H9 (cell line): ENCODE results near the gene ADAMTS2. TPM values are rescaled to one million over a fixed set of nuclear protein-coding genes. Genes with fewer than 3 reads are reported as not detected.

Experiments used
- DNase-seq: peaks from one replicate; pipeline ENCODE4 v3.0.0-alpha.2; 2017
- H2AFZ ChIP-seq: one replicate; pipeline ENCODE4 v1.6.1; 2013; ENCODE audit warnings: mild to moderate bottlenecking, low read length, control low read depth, moderate library complexity
- H2AK5ac ChIP-seq: 2 replicates; pipeline ENCODE4 v1.6.1; 2013; ENCODE audit warnings: low read length, control low read depth, mixed read lengths; ENCODE audit not compliant: insufficient read length
- H2BK120ac ChIP-seq: one replicate; pipeline ENCODE4 v1.6.1; 2013; ENCODE audit warnings: low read depth, mild to moderate bottlenecking, low read length, control low read depth, inconsistent platforms; ENCODE audit not compliant: poor library complexity, severe bottlenecking
- H2BK12ac ChIP-seq: 2 replicates; pipeline ENCODE4 v1.6.1; 2013; ENCODE audit warnings: low read length, control low read depth, mixed read lengths, low read depth; ENCODE audit not compliant: insufficient read length
- H2BK15ac ChIP-seq: 2 replicates; pipeline ENCODE4 v1.6.1; 2013; ENCODE audit warnings: low read depth, low read length, control low read depth
- H2BK20ac ChIP-seq: one replicate; pipeline ENCODE4 v1.6.1; 2013; ENCODE audit warnings: low read depth, mild to moderate bottlenecking, low read length, control low read depth, inconsistent platforms; ENCODE audit not compliant: poor library complexity, severe bottlenecking
- H2BK5ac ChIP-seq: 2 replicates; pipeline ENCODE4 v1.6.1; 2013; ENCODE audit warnings: low read length, control low read depth, mixed read lengths; ENCODE audit not compliant: insufficient read length
- H3K14ac ChIP-seq: 2 replicates; pipeline ENCODE4 v1.6.1; 2013; ENCODE audit warnings: low read length, control low read depth; ENCODE audit not compliant: insufficient read depth
- H3K18ac ChIP-seq: 2 replicates; pipeline ENCODE4 v1.6.1; 2013; ENCODE audit warnings: low read depth, mild to moderate bottlenecking, mixed read lengths, low read length, control low read depth; ENCODE audit not compliant: insufficient read length
- H3K23ac ChIP-seq: 2 replicates; pipeline ENCODE4 v1.6.1; 2013; ENCODE audit warnings: low read length, control low read depth, mixed read lengths, low read depth; ENCODE audit not compliant: insufficient read length
- H3K23me2 ChIP-seq: 2 replicates; pipeline ENCODE4 v1.6.1; 2013; ENCODE audit warnings: low read depth, mild to moderate bottlenecking, mixed read lengths, low read length, control low read depth; ENCODE audit not compliant: insufficient read length, poor library complexity, severe bottlenecking
- H3K27ac ChIP-seq: 2 replicates; pipeline ENCODE4 v1.5.1; 2013; ENCODE audit warnings: low read length, control low read depth, mixed read lengths, low read depth; ENCODE audit not compliant: insufficient read length
- H3K27me3 ChIP-seq: 2 replicates; pipeline ENCODE4 v1.6.1; 2013; ENCODE audit warnings: low read length, control low read depth, inconsistent platforms; ENCODE audit not compliant: insufficient read depth
- H3K4ac ChIP-seq: 2 replicates; pipeline ENCODE4 v1.6.1; 2013; ENCODE audit warnings: low read depth, mild to moderate bottlenecking, control low read depth, inconsistent platforms, low read length, moderate library complexity
- H3K4me1 ChIP-seq: 2 replicates; pipeline ENCODE4 v1.6.1; 2013; ENCODE audit warnings: low read length, control low read depth, inconsistent platforms; ENCODE audit not compliant: insufficient read depth
- H3K4me2 ChIP-seq: 2 replicates; pipeline ENCODE4 v1.6.1; 2013; ENCODE audit warnings: low read length, control low read depth, mixed read lengths; ENCODE audit not compliant: insufficient read length, insufficient read depth
- H3K56ac ChIP-seq: 2 replicates; pipeline ENCODE4 v1.6.1; 2013; ENCODE audit warnings: low read depth, mild to moderate bottlenecking, mixed read lengths, low read length, control low read depth; ENCODE audit not compliant: insufficient read length
- H3K79me1 ChIP-seq: 2 replicates; pipeline ENCODE4 v1.6.1; 2013; ENCODE audit warnings: low read depth, mild to moderate bottlenecking, moderate library complexity, low read length, control low read depth, inconsistent platforms; ENCODE audit not compliant: insufficient read depth, poor library complexity, severe bottlenecking
- H3K79me2 ChIP-seq: 2 replicates; pipeline ENCODE4 v1.6.1; 2013; ENCODE audit warnings: low read length, control low read depth, inconsistent platforms; ENCODE audit not compliant: insufficient read depth
- H3K9ac ChIP-seq: 2 replicates; pipeline ENCODE4 v1.6.1; 2013; ENCODE audit warnings: low read length, control low read depth, mixed read lengths; ENCODE audit not compliant: insufficient read length; ENCODE audit errors: extremely low read depth
- H3K9me3 ChIP-seq: one replicate; pipeline ENCODE4 v1.6.1; 2013; ENCODE audit warnings: low read depth, low read length, inconsistent platforms; ENCODE audit not compliant: control insufficient read depth
- H3T11ph ChIP-seq: one replicate; pipeline ENCODE4 v1.6.1; 2013; ENCODE audit warnings: mild to moderate bottlenecking, low read length, control low read depth, inconsistent platforms
- H4K20me1 ChIP-seq: one replicate; pipeline ENCODE4 v1.6.1; 2013; ENCODE audit not compliant: control insufficient read depth, insufficient read length, insufficient read depth
- H4K5ac ChIP-seq: 2 replicates; pipeline ENCODE4 v1.6.1; 2013; ENCODE audit warnings: low read depth, mild to moderate bottlenecking, mixed read lengths, low read length, control low read depth; ENCODE audit not compliant: insufficient read length
- H4K8ac ChIP-seq: replicated peaks from 2 replicates; pipeline ENCODE4 v1.6.1; 2013; ENCODE audit warnings: low read length, control low read depth, mixed read lengths, low read depth; ENCODE audit not compliant: insufficient read length
- H4K91ac ChIP-seq: 2 replicates; pipeline ENCODE4 v1.6.1; 2013; ENCODE audit warnings: low read depth, mild to moderate bottlenecking, moderate library complexity, mixed read lengths, low read length, control low read depth; ENCODE audit not compliant: insufficient read length
- H3K27ac Mint-ChIP-seq, 3 experiments: 2 replicates in 2 of 3; 3 replicates in 1 of 3; pipeline ENCODE4 v1.8.0; 2020 to 2021; ENCODE audit warnings: mixed read lengths in 3 of 3, mild to moderate bottlenecking in 1 of 3, moderate library complexity in 1 of 3
- H3K27me3 Mint-ChIP-seq: 2 replicates; pipeline ENCODE4 v1.8.0; 2021; ENCODE audit warnings: low read depth, mild to moderate bottlenecking, moderate library complexity, mixed read lengths
- H3K36me3 Mint-ChIP-seq, 3 experiments: 2 replicates in 2 of 3; 3 replicates in 1 of 3; pipeline ENCODE4 v1.8.0; 2020 to 2021; ENCODE audit warnings: low read depth in 3 of 3, mixed read lengths in 3 of 3; ENCODE audit not compliant: insufficient read depth in 1 of 3
- H3K4me1 Mint-ChIP-seq, 2 experiments: 2 replicates each; pipeline ENCODE4 v1.8.0; 2020; ENCODE audit warnings: mixed read lengths in 2 of 2
- H3K4me3 Mint-ChIP-seq, 2 experiments: 2 replicates in 1 of 2; 3 replicates in 1 of 2; pipeline ENCODE4 v1.8.0; 2020 to 2021; ENCODE audit warnings: mild to moderate bottlenecking in 2 of 2, mixed read lengths in 2 of 2, moderate library complexity in 1 of 2
- H3K9me3 Mint-ChIP-seq, 2 experiments: 2 replicates in 1 of 2; 3 replicates in 1 of 2; pipeline ENCODE4 v1.8.0; 2020; ENCODE audit warnings: mild to moderate bottlenecking in 2 of 2, mixed read lengths in 2 of 2, moderate library complexity in 1 of 2
- WGBS: extraction: QIAGEN DNeasy Blood & Tissue Kit; methylation state at CpG from one replicate; pipeline ENCODE4 v1.1.7; 2013; ENCODE audit warnings: missing lambda C conversion rate, low lambda C conversion rate, mixed read lengths; ENCODE audit not compliant: insufficient read length; ENCODE audit errors: extremely low coverage; 5-methylcytosine and 5-hydroxymethylcytosine counted together
- total RNA-seq: library from RNA; stranded (reverse); gene quantifications from 2 replicates; pipeline ENCODE4 v1.2.1, GENCODE V29; 2021
- TF ChIP-seq, protein P1 (sequence below): fragments of 200-600 bp; sonication (generic); conservative IDR thresholded peaks from 3 replicates; pipeline ENCODE4 v1.8.0; 2021; ENCODE audit warnings: antibody characterized with exemption, mild to moderate bottlenecking

ADAMTS2 gene
- total RNA-seq, 1 experiment from 2014 or later = 5.4 TPM

DNA sequence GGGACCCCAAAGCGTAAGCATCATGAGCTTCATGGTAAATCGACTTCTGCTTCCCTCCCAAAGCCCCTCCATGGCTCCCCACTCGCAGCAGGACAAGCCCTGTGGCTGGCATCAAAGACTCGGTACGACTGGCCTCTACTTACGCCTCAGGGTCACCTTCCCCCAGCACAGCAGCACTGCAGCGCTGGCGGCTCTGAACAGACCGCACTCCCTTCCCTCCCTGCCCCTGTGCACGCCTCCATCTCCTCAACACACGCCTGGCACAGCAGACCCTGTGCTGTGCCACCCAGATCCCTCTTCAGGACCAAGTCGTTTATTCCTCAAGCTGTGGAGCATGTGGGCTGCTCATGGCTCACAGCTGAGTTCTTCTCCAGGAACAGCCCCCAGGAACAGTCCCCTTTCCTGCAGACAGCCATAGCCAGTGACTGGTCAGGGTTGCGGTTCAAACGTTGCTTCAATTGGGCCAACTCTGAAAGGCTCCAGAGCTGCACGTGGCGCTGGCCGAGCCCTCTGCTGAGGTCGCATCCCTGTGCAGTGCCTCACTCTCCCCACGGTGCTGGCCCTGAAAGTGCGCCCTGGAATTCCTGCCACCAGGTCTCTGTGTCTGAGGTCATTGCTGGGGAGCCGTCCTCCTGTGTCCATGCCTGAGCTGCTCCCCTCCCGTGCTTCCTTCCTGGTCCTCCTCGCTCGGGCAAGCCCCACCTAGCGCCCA, 197.1 kb downstream of the ADAMTS2 start:
- Histone ChIP-seq H3K4me1 (no peaks in the 10 kb centered on the region), H3K23me2 (no peaks in the 10 kb centered on the region), H3K23ac (no peak overlapping the region), H3K56ac (no peak overlapping the region), H2AFZ (no peak overlapping the region), H2BK12ac (no peak overlapping the region), H4K91ac (no peak overlapping the region), H3K14ac (no peak overlapping the region; the same call in 1 of the 2 replicates), H2BK20ac (no peak overlapping the region), H2BK120ac (no peak overlapping the region), H3K4me2 (no peak overlapping the region), H2BK5ac (no peak overlapping the region), H3K18ac (no peak overlapping the region), H4K20me1 (no peaks in the 10 kb centered on the region), H3T11ph (no peak overlapping the region), H3K79me2 (no peaks in the 10 kb centered on the region), H2BK15ac (no peak overlapping the region), H2AK5ac (no peak overlapping the region), H4K5ac (no peak overlapping the region), H3K27ac (no peak overlapping the region), H3K9me3 (no peaks in the 10 kb centered on the region), H3K27me3 (no peaks in the 10 kb centered on the region), H3K79me1 (no peaks in the 10 kb centered on the region), H3K9ac (no peak overlapping the region), H4K8ac (no peak overlapping the region), H3K4ac (no peak overlapping the region)
- Mint-ChIP-seq H3K9me3 (no peaks in the 10 kb centered on the region; a peak in 2 of 5 replicates), H3K27ac (no peak overlapping the region; a peak in 2 of 7 replicates), H3K4me1 (no peaks in the 10 kb centered on the region), H3K27me3 (peaks cover 12% of the 10 kb centered on the region), H3K4me3 (no peak overlapping the region), H3K36me3 (peaks cover 0 to 4% (median 0%) of the 10 kb centered on the region in 3 experiments; a peak in 1 of 7 replicates)
- TF ChIP-seq, protein P1, sequence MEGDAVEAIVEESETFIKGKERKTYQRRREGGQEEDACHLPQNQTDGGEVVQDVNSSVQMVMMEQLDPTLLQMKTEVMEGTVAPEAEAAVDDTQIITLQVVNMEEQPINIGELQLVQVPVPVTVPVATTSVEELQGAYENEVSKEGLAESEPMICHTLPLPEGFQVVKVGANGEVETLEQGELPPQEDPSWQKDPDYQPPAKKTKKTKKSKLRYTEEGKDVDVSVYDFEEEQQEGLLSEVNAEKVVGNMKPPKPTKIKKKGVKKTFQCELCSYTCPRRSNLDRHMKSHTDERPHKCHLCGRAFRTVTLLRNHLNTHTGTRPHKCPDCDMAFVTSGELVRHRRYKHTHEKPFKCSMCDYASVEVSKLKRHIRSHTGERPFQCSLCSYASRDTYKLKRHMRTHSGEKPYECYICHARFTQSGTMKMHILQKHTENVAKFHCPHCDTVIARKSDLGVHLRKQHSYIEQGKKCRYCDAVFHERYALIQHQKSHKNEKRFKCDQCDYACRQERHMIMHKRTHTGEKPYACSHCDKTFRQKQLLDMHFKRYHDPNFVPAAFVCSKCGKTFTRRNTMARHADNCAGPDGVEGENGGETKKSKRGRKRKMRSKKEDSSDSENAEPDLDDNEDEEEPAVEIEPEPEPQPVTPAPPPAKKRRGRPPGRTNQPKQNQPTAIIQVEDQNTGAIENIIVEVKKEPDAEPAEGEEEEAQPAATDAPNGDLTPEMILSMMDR = 0 out of 3 replicates have a peak, but pooled peaks have one; percentile 12
- no peak for DNase-seq
- no CpG with 5 or more reads among the region's 25 CpGs for WGBS
